ENCODE measurements around the gene TTC23L.
A peak's percentile ranks its signal among the peaks of the same experiment; 100 is the strongest.

The TTC23L gene

GRCh38 chr5:34868791-34869190 is 29.8 kb downstream of the TTC23L start:
- TF ChIP-seq, protein P1, sequence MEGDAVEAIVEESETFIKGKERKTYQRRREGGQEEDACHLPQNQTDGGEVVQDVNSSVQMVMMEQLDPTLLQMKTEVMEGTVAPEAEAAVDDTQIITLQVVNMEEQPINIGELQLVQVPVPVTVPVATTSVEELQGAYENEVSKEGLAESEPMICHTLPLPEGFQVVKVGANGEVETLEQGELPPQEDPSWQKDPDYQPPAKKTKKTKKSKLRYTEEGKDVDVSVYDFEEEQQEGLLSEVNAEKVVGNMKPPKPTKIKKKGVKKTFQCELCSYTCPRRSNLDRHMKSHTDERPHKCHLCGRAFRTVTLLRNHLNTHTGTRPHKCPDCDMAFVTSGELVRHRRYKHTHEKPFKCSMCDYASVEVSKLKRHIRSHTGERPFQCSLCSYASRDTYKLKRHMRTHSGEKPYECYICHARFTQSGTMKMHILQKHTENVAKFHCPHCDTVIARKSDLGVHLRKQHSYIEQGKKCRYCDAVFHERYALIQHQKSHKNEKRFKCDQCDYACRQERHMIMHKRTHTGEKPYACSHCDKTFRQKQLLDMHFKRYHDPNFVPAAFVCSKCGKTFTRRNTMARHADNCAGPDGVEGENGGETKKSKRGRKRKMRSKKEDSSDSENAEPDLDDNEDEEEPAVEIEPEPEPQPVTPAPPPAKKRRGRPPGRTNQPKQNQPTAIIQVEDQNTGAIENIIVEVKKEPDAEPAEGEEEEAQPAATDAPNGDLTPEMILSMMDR (IDR thresholded peaks at IDR 0.05; ENCODE audit: insufficient read depth, low read depth, low read length, missing control alignments): no peak
- H3K4me3 ChIP-seq (ENCODE audit: low read length): no peak overlapping the region
- no peak for DNase-seq (ENCODE audit: low read depth)

DNA sequence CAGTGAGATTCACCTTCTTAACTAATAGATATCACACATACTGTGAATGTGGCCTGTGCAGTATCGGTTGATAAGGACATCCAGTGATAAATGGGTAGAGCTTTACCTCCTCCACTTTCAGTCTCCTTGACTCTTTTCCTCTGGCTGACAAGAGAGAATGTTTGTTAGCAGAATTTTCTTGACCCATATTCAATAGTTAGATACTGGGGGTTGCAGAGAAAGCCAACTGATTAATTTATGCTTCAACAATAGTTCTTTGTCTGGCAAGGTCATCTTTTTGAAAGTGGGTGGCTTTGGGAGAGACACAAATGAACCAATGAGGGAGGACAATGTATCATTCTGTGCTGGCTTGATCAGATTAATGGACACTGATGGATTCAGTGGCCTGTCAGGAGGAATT is 30.3 kb downstream of the TTC23L start:
- TF ChIP-seq, protein P1 (IDR thresholded peaks at IDR 0.05; ENCODE audit: insufficient read depth, low read depth, low read length, missing control alignments): no peak
- H3K4me3 ChIP-seq (ENCODE audit: low read length): no peak overlapping the region
- DNase-seq (ENCODE audit: low read depth): no peak

DNA sequence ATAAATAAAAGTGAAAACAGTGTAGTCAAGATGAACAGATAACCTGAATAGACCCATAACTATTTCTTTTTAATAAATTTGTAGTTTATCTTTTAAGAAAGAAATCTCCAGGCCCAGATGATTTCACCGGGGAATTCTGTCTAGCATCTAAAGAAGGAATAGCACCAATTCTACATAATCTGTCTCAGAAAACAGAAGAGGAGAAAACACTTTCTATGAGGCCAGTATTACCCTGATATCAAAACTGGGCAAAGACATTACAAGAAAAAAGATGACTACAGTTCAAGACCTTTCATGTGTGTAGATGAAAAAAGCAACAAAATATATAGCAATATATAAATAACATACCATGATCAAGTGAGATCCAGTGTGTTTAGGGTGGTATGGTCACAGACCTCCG is 31.4 kb downstream of the TTC23L start:
- no peak for DNase-seq (ENCODE audit: low read depth)
- H3K4me3 ChIP-seq (ENCODE audit: low read length): no peak overlapping the region

DNA sequence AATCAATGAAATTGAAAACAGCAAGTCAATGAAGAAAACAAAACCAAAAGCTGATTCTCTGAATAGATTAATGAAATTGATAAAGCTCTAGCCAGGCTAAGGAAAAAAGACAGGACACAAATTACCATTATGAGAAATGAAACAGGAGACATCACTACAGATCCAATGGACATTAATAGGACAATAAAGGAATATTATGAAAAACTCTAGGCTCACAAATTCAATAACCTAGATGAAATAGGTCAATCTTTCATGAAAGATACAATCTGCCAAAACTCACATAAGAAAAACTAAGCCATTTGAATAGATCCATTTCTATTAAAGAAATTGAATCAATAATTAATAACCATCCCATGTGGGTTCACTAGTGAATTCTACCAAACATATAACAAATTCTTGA is 37.3 kb downstream of the TTC23L start:
- TF ChIP-seq, protein P1 (IDR thresholded peaks at IDR 0.05; ENCODE audit: insufficient read depth, low read depth, low read length, missing control alignments): no peak
- no peak overlapping the region for H3K4me3 ChIP-seq (ENCODE audit: low read length)
- no peak for DNase-seq (ENCODE audit: low read depth)

More for the DNA sequence above, 31.4 kb downstream of the TTC23L start:
- TF ChIP-seq, protein P1 (IDR thresholded peaks at IDR 0.05; ENCODE audit: insufficient read depth, low read depth, low read length, missing control alignments): no peak

- DNase-seq (ENCODE audit: low read depth): no peak
- no peak overlapping the region for H3K4me3 ChIP-seq (ENCODE audit: low read length)
- TF ChIP-seq, protein P1 (IDR thresholded peaks at IDR 0.05; ENCODE audit: insufficient read depth, low read depth, low read length, missing control alignments): no peak
Observed at GRCh38 chr5:34881246-34881645, 42.3 kb downstream of the TTC23L start.

- H3K4me3 ChIP-seq (ENCODE audit: low read length): no peak overlapping the region
- TF ChIP-seq, protein P1 (IDR thresholded peaks at IDR 0.05; ENCODE audit: insufficient read depth, low read depth, low read length, missing control alignments): no peak
- DNase-seq (ENCODE audit: low read depth): peak; percentile 50
Observed at GRCh38 chr5:34886392-34887119, 47.6 kb downstream of the TTC23L start.

GRCh38 chr5:34889394-34889793 is 50.4 kb downstream of the TTC23L start:
- TF ChIP-seq, protein P1 (IDR thresholded peaks at IDR 0.05; ENCODE audit: insufficient read depth, low read depth, low read length, missing control alignments): no peak
- DNase-seq (ENCODE audit: low read depth): no peak
- no peak overlapping the region for H3K4me3 ChIP-seq (ENCODE audit: low read length)
